ENCODE measurements around the gene ZSCAN4. TPM values are rescaled to one million over a fixed set of nuclear protein-coding genes. Genes with fewer than 3 reads are reported as not detected.

The ZSCAN4 gene
- 0.17 TPM for polyA plus RNA-seq (ENCODE audit: insufficient read length)
- long read RNA-seq, donor 1 = 0 reads
- long read RNA-seq, donor 2 = 0 reads
- long read RNA-seq, donor 3 = 0 reads
- long read RNA-seq, donor 4 = 0 reads
- long read RNA-seq, donor 5 = 0 reads
- long read RNA-seq, donor 6 = 0 reads
- long read RNA-seq, donor 7 = 0 reads
- long read RNA-seq, donor 8 = 0 reads

GRCh38 chr19:57668635-57669034 lies at the start of gene ZSCAN4:
ZSCAN4 (plus strand) TSS chr19:57668935; CDS start chr19:57676146, 7,211 bp downstream.
- DNase-seq = no peak

GRCh38 chr19:57620673-57621348 lies 47.9 kb upstream of the ZSCAN4 start:
- no peak for DNase-seq

GRCh38 chr19:57623091-57623490 lies 45.6 kb upstream of the ZSCAN4 start:
- no peak for DNase-seq

GRCh38 chr19:57632987-57633831 lies 35.5 kb upstream of the ZSCAN4 start, which contains the start of gene ZNF211:
ZNF211 (plus strand) TSS chr19:57633168; CDS start chr19:57633347, 179 bp downstream.
- DNase-seq = peak; percentile 95

GRCh38 chr19:57633832-57634131 lies 35.0 kb upstream of the ZSCAN4 start:
- no peak for DNase-seq

GRCh38 chr19:57637379-57637778 lies 31.4 kb upstream of the ZSCAN4 start:
- no peak for DNase-seq

GRCh38 chr19:57641715-57642234 lies 27.0 kb upstream of the ZSCAN4 start:
- no peak for DNase-seq

GRCh38 chr19:57642396-57643046 lies 26.2 kb upstream of the ZSCAN4 start:
- DNase-seq = no peak

- DNase-seq = no peak
Observed at GRCh38 chr19:57643734-57644133, 25.0 kb upstream of the ZSCAN4 start.

GRCh38 chr19:57648331-57649003 lies 20.3 kb upstream of the ZSCAN4 start:
- no peak for DNase-seq

GRCh38 chr19:57651654-57651996 lies 17.1 kb upstream of the ZSCAN4 start:
- no peak for DNase-seq

- no peak for DNase-seq
Observed at GRCh38 chr19:57653689-57654088, 15.0 kb upstream of the ZSCAN4 start.

GRCh38 chr19:57655443-57655842 lies 13.3 kb upstream of the ZSCAN4 start:
- DNase-seq = no peak

- no peak for DNase-seq
Observed at GRCh38 chr19:57656346-57656745, 12.4 kb upstream of the ZSCAN4 start.

- DNase-seq = peak; percentile 66
Observed at GRCh38 chr19:57664269-57665127, 4.2 kb upstream of the ZSCAN4 start.

GRCh38 chr19:57665261-57665806 lies 3.4 kb upstream of the ZSCAN4 start:
- no peak for DNase-seq

GRCh38 chr19:57667228-57667627 lies 1.5 kb upstream of the ZSCAN4 start:
- no peak for DNase-seq

GRCh38 chr19:57671124-57671895 lies 2.6 kb downstream of the ZSCAN4 start:
- no peak for DNase-seq

- DNase-seq = no peak
Observed at GRCh38 chr19:57672466-57672865, 3.7 kb downstream of the ZSCAN4 start.

GRCh38 chr19:57675881-57676280 lies 7.1 kb downstream of the ZSCAN4 start:
- DNase-seq = no peak
